DMS79 treated with DMSO at 0.1 percent for 48 hours (cell line): ENCODE measurements around the gene INSRR.

ENCODE experiments used
- DNase-seq: peaks from one replicate; lab custom pipeline; 2025; lab: John Stamatoyannopoulos, UW

INSRR gene

DNA sequence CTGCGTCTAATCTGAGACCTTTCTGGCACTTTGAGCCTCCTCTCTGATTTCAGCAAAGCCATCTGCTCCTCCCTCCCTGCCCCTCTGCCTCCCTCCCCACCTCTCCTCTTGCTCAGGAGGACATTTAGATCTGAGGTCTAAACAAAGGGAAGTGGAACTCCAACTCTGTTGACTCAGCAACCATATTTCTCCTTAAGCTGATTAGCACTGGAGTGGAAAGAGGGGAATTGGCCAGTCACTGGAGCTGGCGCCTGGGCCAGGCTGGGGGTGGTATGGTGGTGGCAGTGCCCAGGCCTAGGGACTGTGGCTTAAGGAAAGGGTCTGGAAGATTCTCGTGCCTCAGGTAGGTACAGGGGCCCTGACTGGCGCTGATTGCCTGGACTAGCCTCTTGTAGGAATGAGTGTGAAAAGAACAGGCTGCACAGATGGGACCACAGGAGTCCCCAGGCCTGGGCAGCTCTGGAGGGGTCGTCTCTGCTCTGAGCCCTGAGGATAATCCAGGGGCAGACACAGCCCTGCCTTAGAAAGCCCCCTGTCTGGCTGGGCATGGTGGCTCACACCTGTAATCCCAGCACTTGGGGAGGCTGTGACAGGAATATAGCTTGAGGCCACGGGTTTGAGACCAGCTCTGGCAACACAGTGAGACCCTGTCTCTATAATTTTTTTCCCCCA lies 54.2 kb downstream of the INSRR start:
- DNase-seq = peak; percentile 94

GRCh38 chr1:156804026-156804425 lies 54.9 kb downstream of the INSRR start:
- DNase-seq = peak; percentile 31

- no peak for DNase-seq
Observed at GRCh38 chr1:156803086-156803851, 55.6 kb downstream of the INSRR start.

DNA sequence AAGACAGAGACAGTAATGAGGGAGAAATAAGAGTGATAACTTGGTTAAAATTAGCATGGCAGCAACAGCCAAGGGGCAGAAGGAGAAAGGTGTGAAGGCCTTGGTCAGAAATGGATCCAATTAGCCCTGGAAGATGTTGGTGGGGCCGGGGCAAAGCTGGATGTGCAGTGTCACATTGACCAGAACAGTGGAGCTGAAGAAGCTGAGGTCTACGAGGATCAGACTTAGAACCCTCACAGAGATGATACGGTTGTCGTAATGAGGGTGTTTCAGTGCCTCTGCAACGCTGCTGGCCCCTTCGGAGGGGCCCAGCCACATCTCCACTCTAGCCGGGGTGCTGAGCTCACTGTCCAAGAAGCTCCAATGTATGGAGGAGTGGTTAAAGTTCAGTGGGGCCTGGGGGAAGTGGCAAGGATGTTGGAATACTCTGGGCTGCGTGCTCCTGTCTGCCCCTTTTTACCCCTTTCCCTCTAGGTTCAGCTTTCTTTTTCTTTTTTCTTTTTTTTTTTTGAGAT lies 56.4 kb downstream of the INSRR start:
- no peak for DNase-seq

GRCh38 chr1:156801409-156802121 lies 57.4 kb downstream of the INSRR start:
- no peak for DNase-seq

DNA sequence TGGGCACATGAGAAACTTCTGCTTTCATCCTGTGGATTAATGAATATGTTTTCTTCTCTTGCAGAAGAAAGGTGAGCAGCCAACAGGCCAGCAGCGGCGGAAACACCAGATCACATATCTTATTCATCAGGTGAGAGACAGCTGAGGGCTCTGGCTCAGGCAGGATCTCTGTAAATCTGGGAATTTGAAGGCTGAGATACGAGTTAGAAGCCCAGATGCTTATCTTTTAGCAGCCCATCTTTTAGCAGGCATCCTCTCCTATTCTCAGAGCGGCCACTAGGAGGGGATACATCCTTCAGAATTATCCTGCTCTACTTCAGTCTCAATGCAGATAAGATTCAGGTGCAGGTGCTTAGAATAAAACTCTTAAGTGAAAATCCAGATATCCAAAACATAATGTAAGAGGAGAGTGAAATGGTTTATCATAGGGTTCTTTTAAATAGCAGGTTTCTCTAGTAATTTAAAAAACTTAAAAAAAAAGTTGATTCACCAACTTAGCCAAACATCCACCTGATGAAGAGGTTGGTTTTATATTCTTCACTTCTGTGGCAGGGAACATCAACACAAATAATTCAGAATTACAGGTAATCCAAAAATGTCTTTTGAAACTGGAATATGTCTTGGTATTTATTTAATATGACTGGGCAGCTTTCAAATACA lies 61.6 kb downstream of the INSRR start:
- DNase-seq = peak; percentile 76

- no peak for DNase-seq
Observed at GRCh38 chr1:156796340-156797097, 62.4 kb downstream of the INSRR start.

GRCh38 chr1:156795787-156796186 lies 63.1 kb downstream of the INSRR start:
- DNase-seq = no peak

DNA sequence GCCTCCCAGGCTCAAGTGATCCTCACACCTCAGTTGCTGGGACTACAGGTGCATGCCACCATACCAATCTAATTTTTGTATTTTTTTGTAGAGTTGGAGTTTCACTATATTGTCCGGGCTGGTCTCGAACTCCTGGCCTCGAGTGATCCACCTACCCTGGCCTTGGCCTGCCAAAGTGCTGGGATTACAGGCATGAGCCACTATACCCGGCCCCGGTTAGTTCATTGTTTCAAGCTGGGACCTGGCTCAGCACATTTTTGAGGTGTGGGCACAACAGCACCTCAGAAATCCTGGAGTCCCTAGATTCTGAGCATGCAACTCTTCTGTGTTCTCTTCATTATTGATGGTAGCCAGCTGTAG lies 63.6 kb downstream of the INSRR start:
- no peak for DNase-seq

GRCh38 chr1:156794506-156795373 lies 64.2 kb downstream of the INSRR start:
- DNase-seq = no peak
